Measurements from ENCODE around the gene NR0B2. TPM values are rescaled to one million over a fixed set of nuclear protein-coding genes. Genes with fewer than 3 reads are reported as not detected.

NR0B2 gene
- total and polyA plus RNA-seq, 2 of the 13 experiments (the other 11 are each of a cell fraction or from before 2014, with no cell fraction given): 72.5 to 133 TPM

GRCh38 chr1:26911399-26912146, 2.2 kb downstream of the NR0B2 start (continued):
- TF ChIP-seq EP300 (IDR thresholded peaks at IDR 0.05; ENCODE audit: low read depth in 2 of 2, low read length in 2 of 2): no peak
- TF ChIP-seq EP300 (CRISPR knock-in tag; IDR thresholded peaks at IDR 0.05; ENCODE audit: borderline replicate concordance): no peak
- no peak for TF ChIP-seq JUND (CRISPR knock-in tag; IDR thresholded peaks at IDR 0.05)
- TF ChIP-seq PAF1 (CRISPR knock-in tag; IDR thresholded peaks at IDR 0.05): peak; percentile 85; the same call in 1 of the 2 replicates
- no peak for TF ChIP-seq ZNF543 (CRISPR knock-in tag; IDR thresholded peaks at IDR 0.05)
- no peak for TF ChIP-seq NBN (conservative IDR thresholded peaks at IDR 0.05)
- no peak for TF ChIP-seq ZNF720 (CRISPR knock-in tag; IDR thresholded peaks at IDR 0.05)
- no peak for TF ChIP-seq ZNF674 (CRISPR knock-in tag; IDR thresholded peaks at IDR 0.05; ENCODE audit: low read depth)
- TF ChIP-seq, protein P1, sequence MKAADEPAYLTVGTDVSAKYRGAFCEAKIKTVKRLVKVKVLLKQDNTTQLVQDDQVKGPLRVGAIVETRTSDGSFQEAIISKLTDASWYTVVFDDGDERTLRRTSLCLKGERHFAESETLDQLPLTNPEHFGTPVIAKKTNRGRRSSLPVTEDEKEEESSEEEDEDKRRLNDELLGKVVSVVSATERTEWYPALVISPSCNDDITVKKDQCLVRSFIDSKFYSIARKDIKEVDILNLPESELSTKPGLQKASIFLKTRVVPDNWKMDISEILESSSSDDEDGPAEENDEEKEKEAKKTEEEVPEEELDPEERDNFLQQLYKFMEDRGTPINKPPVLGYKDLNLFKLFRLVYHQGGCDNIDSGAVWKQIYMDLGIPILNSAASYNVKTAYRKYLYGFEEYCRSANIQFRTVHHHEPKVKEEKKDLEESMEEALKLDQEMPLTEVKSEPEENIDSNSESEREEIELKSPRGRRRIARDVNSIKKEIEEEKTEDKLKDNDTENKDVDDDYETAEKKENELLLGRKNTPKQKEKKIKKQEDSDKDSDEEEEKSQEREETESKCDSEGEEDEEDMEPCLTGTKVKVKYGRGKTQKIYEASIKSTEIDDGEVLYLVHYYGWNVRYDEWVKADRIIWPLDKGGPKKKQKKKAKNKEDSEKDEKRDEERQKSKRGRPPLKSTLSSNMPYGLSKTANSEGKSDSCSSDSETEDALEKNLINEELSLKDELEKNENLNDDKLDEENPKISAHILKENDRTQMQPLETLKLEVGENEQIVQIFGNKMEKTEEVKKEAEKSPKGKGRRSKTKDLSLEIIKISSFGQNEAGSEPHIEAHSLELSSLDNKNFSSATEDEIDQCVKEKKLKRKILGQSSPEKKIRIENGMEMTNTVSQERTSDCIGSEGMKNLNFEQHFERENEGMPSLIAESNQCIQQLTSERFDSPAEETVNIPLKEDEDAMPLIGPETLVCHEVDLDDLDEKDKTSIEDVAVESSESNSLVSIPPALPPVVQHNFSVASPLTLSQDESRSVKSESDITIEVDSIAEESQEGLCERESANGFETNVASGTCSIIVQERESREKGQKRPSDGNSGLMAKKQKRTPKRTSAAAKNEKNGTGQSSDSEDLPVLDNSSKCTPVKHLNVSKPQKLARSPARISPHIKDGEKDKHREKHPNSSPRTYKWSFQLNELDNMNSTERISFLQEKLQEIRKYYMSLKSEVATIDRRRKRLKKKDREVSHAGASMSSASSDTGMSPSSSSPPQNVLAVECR (CRISPR knock-in tag; IDR thresholded peaks at IDR 0.05; ENCODE audit: borderline replicate concordance): peak; percentile 14; the same call in 1 of the 2 replicates
- no peak for TF ChIP-seq ZNF275 (CRISPR knock-in tag; IDR thresholded peaks at IDR 0.05; ENCODE audit: borderline replicate concordance)
- no peak for TF ChIP-seq ZNF782 (CRISPR knock-in tag; IDR thresholded peaks at IDR 0.05; ENCODE audit: borderline replicate concordance)
- TF ChIP-seq ZNF891 (CRISPR knock-in tag; IDR thresholded peaks at IDR 0.05): no peak
- no peak for TF ChIP-seq HNRNPK (IDR thresholded peaks at IDR 0.05; ENCODE audit: low read depth, low read length, poor library complexity, severe bottlenecking)
- peak; percentile 8; the same call in 1 of the 2 replicates for TF ChIP-seq POLR2AphosphoS5 (IDR thresholded peaks at IDR 0.05; ENCODE audit: low read depth, low read length)
- peak; percentile 49; the same call in 1 of the 2 replicates for TF ChIP-seq SALL2 (CRISPR knock-in tag; IDR thresholded peaks at IDR 0.05)
- TF ChIP-seq MAX (IDR thresholded peaks at IDR 0.05): no peak
- 0 out of 2 replicates have a peak, but pooled peaks have one; percentile 12 for TF ChIP-seq ATF7-NPFF (CRISPR knock-in tag; IDR thresholded peaks at IDR 0.05; ENCODE audit: low read depth)
- peak; percentile 38 for TF ChIP-seq TEAD3 (CRISPR knock-in tag; optimal IDR thresholded peaks at IDR 0.05; ENCODE audit: borderline replicate concordance)
- no peak for TF ChIP-seq ZKSCAN1 (IDR thresholded peaks at IDR 0.05; ENCODE audit: low read length)
- no peak for TF ChIP-seq GLI4 (CRISPR knock-in tag; IDR thresholded peaks at IDR 0.05; ENCODE audit: borderline replicate concordance)
- 0 out of 2 replicates have a peak, but pooled peaks have one; percentile 8 for TF ChIP-seq SNAPC2 (CRISPR knock-in tag; IDR thresholded peaks at IDR 0.05)
- TF ChIP-seq ZFP62 (CRISPR knock-in tag; IDR thresholded peaks at IDR 0.05): no peak
- TF ChIP-seq SMAD9 (CRISPR knock-in tag; IDR thresholded peaks at IDR 0.05): 0 out of 2 replicates have a peak, but pooled peaks have one; percentile 53
- TF ChIP-seq GTF3A (CRISPR knock-in tag; conservative IDR thresholded peaks at IDR 0.05): no peak

Measured in HepG2 (cell line).